Measurements from ENCODE around the gene DIABLO.

DNA sequence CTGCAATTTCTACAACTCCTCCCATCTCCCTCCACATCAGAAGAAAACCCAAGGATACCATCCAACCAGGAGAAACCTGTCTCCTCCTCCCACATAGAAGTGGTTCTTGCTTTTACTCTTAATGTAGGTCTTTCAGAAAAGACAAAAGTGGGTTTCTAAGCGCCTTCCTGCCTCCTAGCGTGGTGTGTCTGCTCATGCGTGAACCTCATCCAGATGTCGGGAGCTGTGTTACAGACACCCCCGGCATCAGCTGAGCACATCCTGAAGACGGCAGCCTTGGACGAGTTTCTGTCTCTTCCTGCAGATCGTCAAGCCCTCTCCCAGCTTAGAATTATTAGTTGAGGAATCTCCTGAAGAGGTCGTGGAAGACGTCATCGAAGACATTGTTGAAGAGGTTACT lies 33.4 kb downstream of the DIABLO start:
- TF ChIP-seq, protein P1, sequence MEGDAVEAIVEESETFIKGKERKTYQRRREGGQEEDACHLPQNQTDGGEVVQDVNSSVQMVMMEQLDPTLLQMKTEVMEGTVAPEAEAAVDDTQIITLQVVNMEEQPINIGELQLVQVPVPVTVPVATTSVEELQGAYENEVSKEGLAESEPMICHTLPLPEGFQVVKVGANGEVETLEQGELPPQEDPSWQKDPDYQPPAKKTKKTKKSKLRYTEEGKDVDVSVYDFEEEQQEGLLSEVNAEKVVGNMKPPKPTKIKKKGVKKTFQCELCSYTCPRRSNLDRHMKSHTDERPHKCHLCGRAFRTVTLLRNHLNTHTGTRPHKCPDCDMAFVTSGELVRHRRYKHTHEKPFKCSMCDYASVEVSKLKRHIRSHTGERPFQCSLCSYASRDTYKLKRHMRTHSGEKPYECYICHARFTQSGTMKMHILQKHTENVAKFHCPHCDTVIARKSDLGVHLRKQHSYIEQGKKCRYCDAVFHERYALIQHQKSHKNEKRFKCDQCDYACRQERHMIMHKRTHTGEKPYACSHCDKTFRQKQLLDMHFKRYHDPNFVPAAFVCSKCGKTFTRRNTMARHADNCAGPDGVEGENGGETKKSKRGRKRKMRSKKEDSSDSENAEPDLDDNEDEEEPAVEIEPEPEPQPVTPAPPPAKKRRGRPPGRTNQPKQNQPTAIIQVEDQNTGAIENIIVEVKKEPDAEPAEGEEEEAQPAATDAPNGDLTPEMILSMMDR (IDR thresholded peaks at IDR 0.05 in 2 of 3, conservative IDR thresholded peaks at IDR 0.05 in 1 of 3; ENCODE audit: borderline replicate concordance in 1 of 3, insufficient read depth in 1 of 3, low read depth in 2 of 3, low read length in 2 of 3): no peak
- no peak for TF ChIP-seq EGR1 (IDR thresholded peaks at IDR 0.05; ENCODE audit: low read depth)
- TF ChIP-seq JUND (IDR thresholded peaks at IDR 0.05): no peak
- TF ChIP-seq RAD21 (IDR thresholded peaks at IDR 0.05; ENCODE audit: low read depth): no peak
- TF ChIP-seq POLR2A (IDR thresholded peaks at IDR 0.05; ENCODE audit: borderline replicate concordance, extremely low read depth, insufficient read depth, insufficient read length): no peak
- TF ChIP-seq EZH2 (IDR thresholded peaks at IDR 0.05): no peak
- TF ChIP-seq, protein P2, sequence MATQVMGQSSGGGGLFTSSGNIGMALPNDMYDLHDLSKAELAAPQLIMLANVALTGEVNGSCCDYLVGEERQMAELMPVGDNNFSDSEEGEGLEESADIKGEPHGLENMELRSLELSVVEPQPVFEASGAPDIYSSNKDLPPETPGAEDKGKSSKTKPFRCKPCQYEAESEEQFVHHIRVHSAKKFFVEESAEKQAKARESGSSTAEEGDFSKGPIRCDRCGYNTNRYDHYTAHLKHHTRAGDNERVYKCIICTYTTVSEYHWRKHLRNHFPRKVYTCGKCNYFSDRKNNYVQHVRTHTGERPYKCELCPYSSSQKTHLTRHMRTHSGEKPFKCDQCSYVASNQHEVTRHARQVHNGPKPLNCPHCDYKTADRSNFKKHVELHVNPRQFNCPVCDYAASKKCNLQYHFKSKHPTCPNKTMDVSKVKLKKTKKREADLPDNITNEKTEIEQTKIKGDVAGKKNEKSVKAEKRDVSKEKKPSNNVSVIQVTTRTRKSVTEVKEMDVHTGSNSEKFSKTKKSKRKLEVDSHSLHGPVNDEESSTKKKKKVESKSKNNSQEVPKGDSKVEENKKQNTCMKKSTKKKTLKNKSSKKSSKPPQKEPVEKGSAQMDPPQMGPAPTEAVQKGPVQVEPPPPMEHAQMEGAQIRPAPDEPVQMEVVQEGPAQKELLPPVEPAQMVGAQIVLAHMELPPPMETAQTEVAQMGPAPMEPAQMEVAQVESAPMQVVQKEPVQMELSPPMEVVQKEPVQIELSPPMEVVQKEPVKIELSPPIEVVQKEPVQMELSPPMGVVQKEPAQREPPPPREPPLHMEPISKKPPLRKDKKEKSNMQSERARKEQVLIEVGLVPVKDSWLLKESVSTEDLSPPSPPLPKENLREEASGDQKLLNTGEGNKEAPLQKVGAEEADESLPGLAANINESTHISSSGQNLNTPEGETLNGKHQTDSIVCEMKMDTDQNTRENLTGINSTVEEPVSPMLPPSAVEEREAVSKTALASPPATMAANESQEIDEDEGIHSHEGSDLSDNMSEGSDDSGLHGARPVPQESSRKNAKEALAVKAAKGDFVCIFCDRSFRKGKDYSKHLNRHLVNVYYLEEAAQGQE (IDR thresholded peaks at IDR 0.05; ENCODE audit: low read depth): no peak
- no peak for TF ChIP-seq FOSL1 (IDR thresholded peaks at IDR 0.05; ENCODE audit: low read depth)
- no peak for TF ChIP-seq ZNF274 (IDR thresholded peaks at IDR 0.05; ENCODE audit: low read depth, low read length)
- no peak for TF ChIP-seq EZH2phosphoT487 (IDR thresholded peaks at IDR 0.05; ENCODE audit: borderline replicate concordance)
- TF ChIP-seq POLR2AphosphoS5 (IDR thresholded peaks at IDR 0.05; ENCODE audit: low read depth, low read length): no peak
- TF ChIP-seq, protein P3, sequence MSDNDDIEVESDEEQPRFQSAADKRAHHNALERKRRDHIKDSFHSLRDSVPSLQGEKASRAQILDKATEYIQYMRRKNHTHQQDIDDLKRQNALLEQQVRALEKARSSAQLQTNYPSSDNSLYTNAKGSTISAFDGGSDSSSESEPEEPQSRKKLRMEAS (IDR thresholded peaks at IDR 0.05): no peak

All from HCT116 (cell line).